ENCODE measurements around the gene MX1. TPM values are rescaled to one million over a fixed set of nuclear protein-coding genes. Genes with fewer than 3 reads are reported as not detected.

The MX1 gene
- total RNA-seq, 1 experiment from 2014 or later, result 6.4 TPM

- Histone ChIP-seq H3K4me3 (no peak overlapping the region), H2AFZ (no peak overlapping the region), H3K79me2 (ENCODE audit: low read depth) (no peaks in the 10 kb centered on the region), H3K9me2 (ENCODE audit: insufficient read depth) (no peaks in the 10 kb centered on the region), H3K27ac (no peak overlapping the region), H3K4me1 (replicated peaks; ENCODE audit: insufficient read depth) (peaks cover 11% of the 10 kb centered on the region), H3K9me3 (ENCODE audit: insufficient read depth, low read depth) (no peaks in the 10 kb centered on the region), H3F3A (ENCODE audit: insufficient read depth, low read depth) (peaks cover 11% of the 10 kb centered on the region; the same call in 1 of the 2 replicates), H3K4me2 (no peak overlapping the region), H3K36me3 (ENCODE audit: low read depth) (no peaks in the 10 kb centered on the region), H4K20me1 (ENCODE audit: insufficient read depth) (no peaks in the 10 kb centered on the region), H3K27me3 (ENCODE audit: insufficient read depth, low read depth) (no peaks in the 10 kb centered on the region)
- CTCF ChIA-PET, result no interaction called here
- no peak for DNase-seq
- TF ChIP-seq, protein P1, sequence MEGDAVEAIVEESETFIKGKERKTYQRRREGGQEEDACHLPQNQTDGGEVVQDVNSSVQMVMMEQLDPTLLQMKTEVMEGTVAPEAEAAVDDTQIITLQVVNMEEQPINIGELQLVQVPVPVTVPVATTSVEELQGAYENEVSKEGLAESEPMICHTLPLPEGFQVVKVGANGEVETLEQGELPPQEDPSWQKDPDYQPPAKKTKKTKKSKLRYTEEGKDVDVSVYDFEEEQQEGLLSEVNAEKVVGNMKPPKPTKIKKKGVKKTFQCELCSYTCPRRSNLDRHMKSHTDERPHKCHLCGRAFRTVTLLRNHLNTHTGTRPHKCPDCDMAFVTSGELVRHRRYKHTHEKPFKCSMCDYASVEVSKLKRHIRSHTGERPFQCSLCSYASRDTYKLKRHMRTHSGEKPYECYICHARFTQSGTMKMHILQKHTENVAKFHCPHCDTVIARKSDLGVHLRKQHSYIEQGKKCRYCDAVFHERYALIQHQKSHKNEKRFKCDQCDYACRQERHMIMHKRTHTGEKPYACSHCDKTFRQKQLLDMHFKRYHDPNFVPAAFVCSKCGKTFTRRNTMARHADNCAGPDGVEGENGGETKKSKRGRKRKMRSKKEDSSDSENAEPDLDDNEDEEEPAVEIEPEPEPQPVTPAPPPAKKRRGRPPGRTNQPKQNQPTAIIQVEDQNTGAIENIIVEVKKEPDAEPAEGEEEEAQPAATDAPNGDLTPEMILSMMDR (conservative IDR thresholded peaks at IDR 0.05), result no peak
- no peak for TF ChIP-seq EZH2 (IDR thresholded peaks at IDR 0.05; ENCODE audit: low read depth)
- no TSS peak for BruUV-seq (replicated peaks)
- POLR2A ChIA-PET (ENCODE audit: unreplicated experiment), result no interaction called here
- intact Hi-C loops (cut with micrococcal nuclease; ENCODE audit: unreplicated experiment), result no loop called here
Observed at GRCh38 chr21:41480086-41480690, 54.1 kb downstream of the MX1 start.

DNA sequence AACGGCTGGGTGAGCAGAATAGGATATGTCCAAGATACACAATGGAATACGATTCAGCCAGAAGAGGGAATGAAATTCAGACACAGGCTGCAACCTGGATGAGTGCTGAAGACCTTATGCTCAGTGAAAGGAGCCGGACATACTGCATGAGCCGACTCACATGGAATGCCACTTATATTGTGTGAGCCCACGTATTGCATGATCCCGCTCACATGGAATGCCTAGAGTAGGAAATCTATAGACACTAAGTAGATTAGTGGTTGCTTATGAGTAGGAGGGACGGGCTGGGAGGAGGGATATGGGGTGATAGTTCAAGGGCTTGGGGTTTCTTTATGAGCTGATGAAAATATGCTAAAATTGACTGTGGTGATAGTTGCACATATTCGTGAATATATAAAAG is 55.2 kb downstream of the MX1 start:
- DNase-seq, result no peak
- CTCF ChIA-PET, result no interaction called here
- no peaks in the 10 kb centered on the region for H3K27me3 ChIP-seq (ENCODE audit: insufficient read depth, low read depth)

GRCh38 chr21:41482301-41482700 is 56.3 kb downstream of the MX1 start:
- TF ChIP-seq, protein P1 (conservative IDR thresholded peaks at IDR 0.05), result no peak
- no peak for TF ChIP-seq EZH2 (IDR thresholded peaks at IDR 0.05; ENCODE audit: low read depth)
- Histone ChIP-seq H4K20me1 (ENCODE audit: insufficient read depth) (no peaks in the 10 kb centered on the region), H2AFZ (no peak overlapping the region), H3K9me2 (ENCODE audit: insufficient read depth) (no peaks in the 10 kb centered on the region), H3K27ac (no peak overlapping the region), H3K79me2 (ENCODE audit: low read depth) (no peaks in the 10 kb centered on the region), H3K9me3 (ENCODE audit: insufficient read depth, low read depth) (no peaks in the 10 kb centered on the region), H3F3A (ENCODE audit: insufficient read depth, low read depth) (peaks cover 11% of the 10 kb centered on the region; the same call in 1 of the 2 replicates), H3K4me1 (replicated peaks; ENCODE audit: insufficient read depth) (peaks cover 11% of the 10 kb centered on the region), H3K36me3 (ENCODE audit: low read depth) (no peaks in the 10 kb centered on the region), H3K4me2 (no peak overlapping the region), H3K4me3 (no peak overlapping the region), H3K27me3 (ENCODE audit: insufficient read depth, low read depth) (no peaks in the 10 kb centered on the region)
- BruUV-seq (replicated peaks), result no TSS peak
- POLR2A ChIA-PET (ENCODE audit: unreplicated experiment), result no interaction called here
- intact Hi-C loops (cut with micrococcal nuclease; ENCODE audit: unreplicated experiment), result no loop called here
- CTCF ChIA-PET, result no interaction called here
- no peak for DNase-seq

More for the DNA sequence above, 55.2 kb downstream of the MX1 start:
- Histone ChIP-seq H3K4me2 (no peak overlapping the region), H4K20me1 (ENCODE audit: insufficient read depth) (no peaks in the 10 kb centered on the region), H3K4me1 (replicated peaks; ENCODE audit: insufficient read depth) (peaks cover 11% of the 10 kb centered on the region), H3K79me2 (ENCODE audit: low read depth) (no peaks in the 10 kb centered on the region), H3K27ac (no peak overlapping the region), H3K36me3 (ENCODE audit: low read depth) (no peaks in the 10 kb centered on the region), H2AFZ (no peak overlapping the region), H3F3A (ENCODE audit: insufficient read depth, low read depth) (peaks cover 11% of the 10 kb centered on the region; the same call in 1 of the 2 replicates), H3K4me3 (no peak overlapping the region), H3K9me3 (ENCODE audit: insufficient read depth, low read depth) (no peaks in the 10 kb centered on the region), H3K9me2 (ENCODE audit: insufficient read depth) (no peaks in the 10 kb centered on the region)
- POLR2A ChIA-PET (ENCODE audit: unreplicated experiment), result interaction anchor here (0.6 kb wide), 1 partner anchor 109 kb away, joined by 5 read pairs; no protein-coding TSS in a partner anchor
- intact Hi-C loops (cut with micrococcal nuclease; ENCODE audit: unreplicated experiment), result no loop called here
- no TSS peak for BruUV-seq (replicated peaks)
- TF ChIP-seq, protein P1 (conservative IDR thresholded peaks at IDR 0.05), result no peak
- TF ChIP-seq EZH2 (IDR thresholded peaks at IDR 0.05; ENCODE audit: low read depth), result no peak

Measured in PC-9 (cell line).